Activated naive CD4-positive, alpha-beta T cell treated with anti-CD3 and anti-CD28 coated beads, Interleukin-2, amount 50 U/mL, for 72 hours (primary cell): ENCODE data around the gene CNDP1. TPM values are rescaled to one million over a fixed set of nuclear protein-coding genes. Genes with fewer than 3 reads are reported as not detected.

Source experiments
- ATAC-seq, 2 donors: fragments of 150-1000 bp; cut with Tn5 transposase; 2 replicates each; pipeline ENCODE4 v1.10.0; 2021; ENCODE audit warnings: mild to moderate bottlenecking in 2 of 2, moderate library complexity in 2 of 2
- DNase-seq, 2 donors: peaks; one replicate each; pipeline ENCODE4 v3.0.0; 2021 to 2022; ENCODE audit warnings: low spot score in 2 of 2
- H3K27ac Mint-ChIP-seq, 2 donors: one replicate each; pipeline ENCODE4 v1.8.0; 2022; ENCODE audit warnings: mild to moderate bottlenecking in 2 of 2, mixed read lengths in 2 of 2
- H3K36me3 Mint-ChIP-seq, 2 donors: one replicate each; pipeline ENCODE4 v1.8.0; 2022; ENCODE audit warnings: mixed read lengths in 2 of 2
- H3K9me3 Mint-ChIP-seq, 2 donors: one replicate each; pipeline ENCODE4 v1.8.0; 2022; ENCODE audit warnings: mixed read lengths in 2 of 2
- total RNA-seq, 2 donors: library from RNA; stranded (reverse); gene quantifications; one replicate each; pipeline ENCODE4 v1.2.3, GENCODE V29; 2022

CNDP1 gene
- total RNA-seq, 2 donors from 2014 or later: 0.32 TPM; not detected in 1

GRCh38 chr18:74528913-74529312 is 5.4 kb upstream of the CNDP1 start:
- H3K9me3 Mint-ChIP-seq: peaks cover 0 to 3% of the 10 kb centered on the region in 2 donors
- ATAC-seq (no peak), DNase-seq (no peak)
- no peak overlapping the region for H3K27ac Mint-ChIP-seq
- no peaks in the 10 kb centered on the region for H3K36me3 Mint-ChIP-seq

- Mint-ChIP-seq H3K9me3 (peaks cover 0 to 3% of the 10 kb centered on the region in 2 donors), H3K36me3 (no peaks in the 10 kb centered on the region), H3K27ac (no peak overlapping the region)
- ATAC-seq: no peak
- no peak for DNase-seq
Measured at GRCh38 chr18:74529378-74529777, 4.9 kb upstream of the CNDP1 start.

GRCh38 chr18:74529811-74530583 is 4.3 kb upstream of the CNDP1 start:
- peak overlapping the region in 1 of 2 donors; percentile 26 for H3K27ac Mint-ChIP-seq
- H3K9me3 Mint-ChIP-seq: peaks cover 0 to 3% of the 10 kb centered on the region in 2 donors
- DNase-seq (no peak), ATAC-seq (no peak)
- no peaks in the 10 kb centered on the region for H3K36me3 Mint-ChIP-seq

- ATAC-seq (no peak), DNase-seq (no peak)
- Mint-ChIP-seq H3K27ac (peak overlapping the region in 1 of 2 donors; percentile 26), H3K9me3 (no peaks in the 10 kb centered on the region), H3K36me3 (no peaks in the 10 kb centered on the region)
Measured at GRCh38 chr18:74530584-74530862, 3.8 kb upstream of the CNDP1 start.

GRCh38 chr18:74531043-74531442 is 3.3 kb upstream of the CNDP1 start:
- Mint-ChIP-seq H3K27ac (no peak overlapping the region), H3K9me3 (no peaks in the 10 kb centered on the region), H3K36me3 (no peaks in the 10 kb centered on the region)
- no peak for DNase-seq
- no peak for ATAC-seq

GRCh38 chr18:74532511-74533025 is 1.7 kb upstream of the CNDP1 start:
- DNase-seq (no peak), ATAC-seq (no peak)
- Mint-ChIP-seq H3K36me3 (no peaks in the 10 kb centered on the region), H3K27ac (no peak overlapping the region), H3K9me3 (no peaks in the 10 kb centered on the region)

- Mint-ChIP-seq H3K36me3 (no peaks in the 10 kb centered on the region), H3K9me3 (no peaks in the 10 kb centered on the region), H3K27ac (no peak overlapping the region)
- no peak for ATAC-seq
- DNase-seq: no peak
Measured at GRCh38 chr18:74533666-74534065, 634 bp upstream of the CNDP1 start.

GRCh38 chr18:74534981-74535649 is 815 bp downstream of the CNDP1 start:
- no peak for DNase-seq
- Mint-ChIP-seq H3K36me3 (no peaks in the 10 kb centered on the region), H3K27ac (no peak overlapping the region), H3K9me3 (no peaks in the 10 kb centered on the region)
- ATAC-seq: no peak

- DNase-seq: no peak
- H3K27ac Mint-ChIP-seq: no peak overlapping the region
- no peak for ATAC-seq
- H3K9me3 Mint-ChIP-seq: no peaks in the 10 kb centered on the region
- H3K36me3 Mint-ChIP-seq: no peaks in the 10 kb centered on the region
Measured at GRCh38 chr18:74539289-74539688, 5.0 kb downstream of the CNDP1 start.

- Mint-ChIP-seq H3K36me3 (no peaks in the 10 kb centered on the region), H3K27ac (no peak overlapping the region), H3K9me3 (no peaks in the 10 kb centered on the region)
- no peak for ATAC-seq
- no peak for DNase-seq
Measured at GRCh38 chr18:74540652-74541421, 6.5 kb downstream of the CNDP1 start.

- ATAC-seq (no peak), DNase-seq (no peak)
- Mint-ChIP-seq H3K27ac (no peak overlapping the region), H3K9me3 (no peaks in the 10 kb centered on the region), H3K36me3 (no peaks in the 10 kb centered on the region)
Measured at GRCh38 chr18:74541703-74542555, 7.6 kb downstream of the CNDP1 start.

- H3K27ac Mint-ChIP-seq: no peak overlapping the region
- H3K9me3 Mint-ChIP-seq: peaks cover 8 to 13% of the 10 kb centered on the region in 2 donors
- no peak for ATAC-seq
- peaks cover 0 to 16% of the 10 kb centered on the region in 2 donors for H3K36me3 Mint-ChIP-seq
- DNase-seq: no peak
Measured at GRCh38 chr18:74544898-74545297, 10.6 kb downstream of the CNDP1 start.

- no peak for ATAC-seq
- H3K36me3 Mint-ChIP-seq: peaks cover 0 to 16% of the 10 kb centered on the region in 2 donors
- no peak for DNase-seq
- no peak overlapping the region for H3K27ac Mint-ChIP-seq
- peaks cover 8 to 13% of the 10 kb centered on the region in 2 donors for H3K9me3 Mint-ChIP-seq
Measured at GRCh38 chr18:74546007-74546406, 11.7 kb downstream of the CNDP1 start.

- DNase-seq (no peak), ATAC-seq (no peak)
- H3K9me3 Mint-ChIP-seq: peaks cover 8 to 13% of the 10 kb centered on the region in 2 donors
- H3K36me3 Mint-ChIP-seq: peaks cover 0 to 16% of the 10 kb centered on the region in 2 donors
- H3K27ac Mint-ChIP-seq: no peak overlapping the region
Measured at GRCh38 chr18:74546751-74547530, 12.6 kb downstream of the CNDP1 start.

GRCh38 chr18:74547860-74548259 is 13.6 kb downstream of the CNDP1 start:
- H3K36me3 Mint-ChIP-seq: peaks cover 0 to 16% of the 10 kb centered on the region in 2 donors
- H3K27ac Mint-ChIP-seq: no peak overlapping the region
- DNase-seq: no peak
- no peak for ATAC-seq
- H3K9me3 Mint-ChIP-seq: peaks cover 8 to 13% of the 10 kb centered on the region in 2 donors
